ENCODE data around the gene PRADC1.

The PRADC1 gene

GRCh38 chr2:73197579-73197978, 35.5 kb downstream of the PRADC1 start:
- no peak for DNase-seq

GRCh38 chr2:73187549-73187948, 45.5 kb downstream of the PRADC1 start:
- DNase-seq, result no peak

DNA sequence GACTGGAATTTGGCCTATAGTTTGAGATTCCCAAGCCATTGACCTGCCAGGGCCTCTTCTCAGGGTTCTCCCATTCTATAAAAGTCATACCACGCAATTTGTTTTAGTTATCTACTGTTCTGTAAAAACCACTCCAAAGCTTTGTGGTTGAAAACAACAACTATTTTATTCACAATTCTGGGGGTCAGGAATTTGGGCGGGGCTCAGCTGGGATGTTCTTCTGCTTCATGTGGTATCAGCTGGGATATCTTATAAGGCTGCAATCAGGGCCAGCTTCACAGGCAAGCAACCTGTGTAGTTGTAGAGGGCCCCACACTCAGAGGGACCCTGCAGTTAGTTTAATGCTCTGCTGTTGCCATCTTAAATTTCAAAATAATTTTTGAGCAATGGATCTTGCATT, 47.1 kb downstream of the PRADC1 start:
- DNase-seq, result no peak

Data from NK-92 treated with Interleukin-12 subunit alpha and Interleukin-12 subunit beta, amount 100 ng/mL, for 24 hours (cell line).